ENCODE data around the gene TMEM247. TPM values are rescaled to one million over a fixed set of nuclear protein-coding genes. Genes with fewer than 3 reads are reported as not detected.
A peak's percentile ranks its signal among the peaks of the same experiment; 100 is the strongest.

Gene TMEM247
- total and polyA plus RNA-seq, 2 donors (not counting 1 experiment from before 2014, with no cell fraction given), result not detected

GRCh38 chr2:46431481-46432235 is 47.7 kb upstream of the TMEM247 start:
- Histone ChIP-seq H3K9me3 (ENCODE audit: control insufficient read depth, insufficient read depth, low read depth, low read length) (no peaks in the 10 kb centered on the region), H3K27me3 (ENCODE audit: control insufficient read depth, insufficient read depth, low read length) (no peaks in the 10 kb centered on the region), H3K9ac (ENCODE audit: insufficient read depth, low read length) (no peak overlapping the region), H3K79me2 (ENCODE audit: control insufficient read depth, insufficient read depth, low read length) (no peaks in the 10 kb centered on the region), H3K4me3 (replicated peaks in 1 of 4; ENCODE audit: control extremely low read depth in 1 of 4, insufficient read depth in 1 of 4, low read depth in 3 of 4, low read length in 4 of 4) (no peak overlapping the region), H4K20me1 (ENCODE audit: control insufficient read depth, extremely low read depth, insufficient read depth, low read length) (no peaks in the 10 kb centered on the region), H3K27ac (ENCODE audit: insufficient read depth, low read length) (no peak overlapping the region), H3K36me3 (ENCODE audit: control insufficient read depth, insufficient read depth, low read length) (no peaks in the 10 kb centered on the region), H3K4me2 (ENCODE audit: extremely low read depth, insufficient read depth, low read length) (no peak overlapping the region), H2AFZ (ENCODE audit: low read length) (no peak overlapping the region), H3K4me1 (ENCODE audit: control insufficient read depth, extremely low read depth, insufficient read depth, low read length) (peaks cover 9% of the 10 kb centered on the region)
- peak; percentile 50 to 59 for DNase-seq (ENCODE audit: low read depth in 2 of 2)
- no peak for TF ChIP-seq EZH2 (IDR thresholded peaks at IDR 0.05; ENCODE audit: low read length, missing control alignments)
- TF ChIP-seq CTCF (conservative IDR thresholded peaks at IDR 0.05 in 1 of 2, IDR thresholded peaks at IDR 0.05 in 1 of 2; ENCODE audit: low read depth in 1 of 2, low read length in 2 of 2), result no peak

- Histone ChIP-seq H3K27ac (ENCODE audit: insufficient read depth, low read length) (no peak overlapping the region), H3K4me1 (ENCODE audit: control insufficient read depth, extremely low read depth, insufficient read depth, low read length) (peaks cover 9% of the 10 kb centered on the region), H3K4me2 (ENCODE audit: extremely low read depth, insufficient read depth, low read length) (no peak overlapping the region), H3K4me3 (replicated peaks in 1 of 4; ENCODE audit: control extremely low read depth in 1 of 4, insufficient read depth in 1 of 4, low read depth in 3 of 4, low read length in 4 of 4) (no peak overlapping the region), H3K9me3 (ENCODE audit: control insufficient read depth, insufficient read depth, low read depth, low read length) (no peaks in the 10 kb centered on the region), H3K27me3 (ENCODE audit: control insufficient read depth, insufficient read depth, low read length) (no peaks in the 10 kb centered on the region), H2AFZ (ENCODE audit: low read length) (no peak overlapping the region), H3K36me3 (ENCODE audit: control insufficient read depth, insufficient read depth, low read length) (no peaks in the 10 kb centered on the region), H4K20me1 (ENCODE audit: control insufficient read depth, extremely low read depth, insufficient read depth, low read length) (no peaks in the 10 kb centered on the region), H3K9ac (ENCODE audit: insufficient read depth, low read length) (no peak overlapping the region), H3K79me2 (ENCODE audit: control insufficient read depth, insufficient read depth, low read length) (no peaks in the 10 kb centered on the region)
- DNase-seq (ENCODE audit: low read depth in 2 of 2), result peak; percentile 92 to 96
- TF ChIP-seq CTCF (conservative IDR thresholded peaks at IDR 0.05 in 1 of 2, IDR thresholded peaks at IDR 0.05 in 1 of 2; ENCODE audit: low read depth in 1 of 2, low read length in 2 of 2), result no peak
- no peak for TF ChIP-seq EZH2 (IDR thresholded peaks at IDR 0.05; ENCODE audit: low read length, missing control alignments)
Measured at GRCh38 chr2:46434851-46435273, 44.5 kb upstream of the TMEM247 start.

- DNase-seq (ENCODE audit: low read depth in 2 of 2), result no peak
- peak overlapping the region; percentile 55 for H3K27ac ChIP-seq (ENCODE audit: insufficient read depth, low read length)
- H3K27me3 ChIP-seq (ENCODE audit: control insufficient read depth, insufficient read depth, low read length), result no peaks in the 10 kb centered on the region
- no peaks in the 10 kb centered on the region for H3K79me2 ChIP-seq (ENCODE audit: control insufficient read depth, insufficient read depth, low read length)
- no peaks in the 10 kb centered on the region for H3K36me3 ChIP-seq (ENCODE audit: control insufficient read depth, insufficient read depth, low read length)
- no peak for TF ChIP-seq EZH2 (IDR thresholded peaks at IDR 0.05; ENCODE audit: low read length, missing control alignments)
- TF ChIP-seq CTCF (conservative IDR thresholded peaks at IDR 0.05 in 1 of 2, IDR thresholded peaks at IDR 0.05 in 1 of 2; ENCODE audit: low read depth in 1 of 2, low read length in 2 of 2), result no peak
- H3K9me3 ChIP-seq (ENCODE audit: control insufficient read depth, insufficient read depth, low read depth, low read length), result no peaks in the 10 kb centered on the region
- H3K4me1 ChIP-seq (ENCODE audit: control insufficient read depth, extremely low read depth, insufficient read depth, low read length), result peaks cover 9% of the 10 kb centered on the region
- no peak overlapping the region for H2AFZ ChIP-seq (ENCODE audit: low read length)
- H4K20me1 ChIP-seq (ENCODE audit: control insufficient read depth, extremely low read depth, insufficient read depth, low read length), result no peaks in the 10 kb centered on the region
- no peak overlapping the region for H3K4me3 ChIP-seq (replicated peaks in 1 of 4; ENCODE audit: control extremely low read depth in 1 of 4, insufficient read depth in 1 of 4, low read depth in 3 of 4, low read length in 4 of 4)
- no peak overlapping the region for H3K4me2 ChIP-seq (ENCODE audit: extremely low read depth, insufficient read depth, low read length)
- no peak overlapping the region for H3K9ac ChIP-seq (ENCODE audit: insufficient read depth, low read length)
Measured at GRCh38 chr2:46435353-46435752, 44.0 kb upstream of the TMEM247 start.
